HepG2 (cell line): ENCODE data around the gene TBC1D14. TPM values are rescaled to one million over a fixed set of nuclear protein-coding genes. Genes with fewer than 3 reads are reported as not detected.
A peak's percentile ranks its signal among the peaks of the same experiment; 100 is the strongest.

Source experiments
- ATAC-seq: fragments of 200-7000 bp; cut with Tn5 transposase; 3 replicates; pipeline ENCODE4 v1.9.1; 2020; ENCODE audit warnings: mild to moderate bottlenecking, moderate library complexity
- BruUV-seq: library from RNA; stranded (reverse); fragments of 400-500 nt; replicated peaks from 2 replicates; lab custom pipeline; 2021; lab: Mats Ljungman, UMichigan
- CTCF ChIA-PET: fragments of 300-600 bp; formaldehyde crosslinking; extraction: SDS; loops from one replicate; lab custom pipeline; 2021; ENCODE audit warnings: low total read pairs, inconsistent platforms, low intra/inter-chr PET ratio; lab: Yijun Ruan, JAX
- POLR2A ChIA-PET: fragments of 350-600 bp; sonication (Branson Sonifier 250); formaldehyde crosslinking; loops from one replicate; lab custom pipeline; 2020; ENCODE audit warnings: antibody characterized with exemption, inconsistent platforms; lab: Yijun Ruan, JAX
- DNase-seq: peaks from one replicate; pipeline ENCODE4 v3.0.0-alpha.2; 2015; ENCODE audit warnings: low spot score
- FAIRE-seq: peaks from 3 replicates; lab custom pipeline; 2011; peaks lifted over from hg19 to GRCh38; lab: Jason Lieb, UNC
- H2AFZ ChIP-seq: one replicate; pipeline ENCODE4 v1.6.1; 2011; ENCODE audit warnings: low read length, inconsistent platforms
- H3K27ac ChIP-seq: fragments of 300-600 bp; 3 replicates; pipeline ENCODE4 v1.8.0; 2011; ENCODE audit warnings: mixed run types, mild to moderate bottlenecking, mixed read lengths, low read length, inconsistent platforms; ENCODE audit not compliant: insufficient read depth; ENCODE audit errors: extremely low read length
- H3K27me3 ChIP-seq, 2 experiments: fragments of 200-600 bp in 1 of 2; 2 replicates in 1 of 2; 3 replicates in 1 of 2; pipeline versions ENCODE4 v1.6.0 to v1.8.0; 2011; ENCODE audit warnings: low read length in 2 of 2, mild to moderate bottlenecking in 2 of 2, moderate library complexity in 2 of 2, inconsistent platforms in 1 of 2; ENCODE audit not compliant: insufficient read depth in 2 of 2, control insufficient read depth in 1 of 2
- H3K36me3 ChIP-seq, 2 experiments: fragments of 200-600 bp in 1 of 2; replicated peaks in 1 of 2; 2 replicates in 1 of 2; 3 replicates in 1 of 2; pipeline versions ENCODE4 v1.5.1 to v1.8.0; 2011; ENCODE audit warnings: low read length in 2 of 2, inconsistent platforms in 1 of 2; ENCODE audit not compliant: insufficient read depth in 2 of 2, control insufficient read depth in 1 of 2
- H3K4me1 ChIP-seq: 2 replicates; pipeline ENCODE4 v1.5.1; 2012; ENCODE audit warnings: low read length, inconsistent platforms; ENCODE audit not compliant: insufficient read depth
- H3K4me2 ChIP-seq: 2 replicates; pipeline ENCODE4 v1.6.0; 2011; ENCODE audit warnings: low read depth, low read length, inconsistent platforms
- H3K4me3 ChIP-seq, 3 experiments: fragments of 200-600 bp in 1 of 3; sonication (generic), shearing (Covaris generic) in 1 of 3; replicated peaks in 1 of 3; 2 replicates each; pipeline ENCODE4 v1.5.1; 2011 to 2016; ENCODE audit warnings: low read length in 3 of 3, inconsistent platforms in 2 of 3, low read depth in 2 of 3, mild to moderate bottlenecking in 2 of 3, control low read depth in 1 of 3, mixed read lengths in 1 of 3; ENCODE audit not compliant: insufficient read depth in 1 of 3
- H3K79me2 ChIP-seq: one replicate; pipeline ENCODE4 v1.6.1; 2011; ENCODE audit warnings: low read length, inconsistent platforms; ENCODE audit not compliant: insufficient read depth
- H3K9ac ChIP-seq: 2 replicates; pipeline ENCODE4 v1.6.0; 2011; ENCODE audit warnings: mild to moderate bottlenecking, low read depth, low read length, inconsistent platforms; ENCODE audit not compliant: insufficient read depth
- H3K9me3 ChIP-seq: 2 replicates; pipeline ENCODE4 v1.5.1; 2012; ENCODE audit warnings: mild to moderate bottlenecking, low read length
- H4K20me1 ChIP-seq: 2 replicates; pipeline ENCODE4 v1.6.0; 2011; ENCODE audit warnings: inconsistent platforms, mild to moderate bottlenecking, low read length, moderate library complexity; ENCODE audit not compliant: insufficient read depth
- FOSL2 ChIP-seq: sonication (generic); formaldehyde crosslinking; IDR thresholded peaks from 2 replicates; pipeline ENCODE4 v1.4.0; 2020; ENCODE audit warnings: missing genetic modification reagents
- ZNF280B ChIP-seq: sonication (generic); formaldehyde crosslinking; IDR thresholded peaks from 2 replicates; pipeline ENCODE4 v1.5.0; 2020; ENCODE audit warnings: missing genetic modification reagents, mild to moderate bottlenecking, borderline replicate concordance
- WGBS: methylation state at CpG from one replicate; pipeline ENCODE4 v1.1.6; 2017; ENCODE audit warnings: low lambda C conversion rate; 5-methylcytosine and 5-hydroxymethylcytosine counted together
- in situ Hi-C: cut with HindIII; loops from 2 replicates; pipeline ENCODE4 v1.10.0; 2017; ENCODE audit warnings: low pct_unique_long_range_greater_than_20kb; ENCODE audit not compliant: extremely low pct_ligation_motif_present
- intact Hi-C: fragments of 100-400 bp; cut with micrococcal nuclease; formaldehyde crosslinking; loops from one replicate; pipeline ENCODE4 v1.10.0; 2022; ENCODE audit not compliant: unreplicated experiment
- polyA plus RNA-seq, 8 experiments: library from polyadenylated mRNA; depleted of rRNA in 3 of 8; stranded (reverse) in 7 of 8; unstranded in 1 of 8; fragments of >200 nt; fragmentation: Illumina TruSeq in 4 of 8; extraction: Trizol in 4 of 8; gene quantifications; 2 replicates each; pipeline versions ENCODE4 v1.2.1 to v1.2.3, GENCODE V29; 2011 to 2016; ENCODE audit warnings: low read depth in 4 of 8, missing spikeins in 1 of 8, mixed read lengths in 1 of 8; ENCODE audit not compliant: insufficient read depth in 1 of 8
- total RNA-seq, 5 experiments: library from RNA; depleted of rRNA; stranded (reverse); fragments of >200 nt; fragmentation: Illumina TruSeq; extraction: Trizol; gene quantifications; 2 replicates each; pipeline ENCODE4 v1.2.3, GENCODE V29; 2016; ENCODE audit warnings: low read depth in 1 of 5
- TF ChIP-seq, protein P1 (sequence below), 2 experiments: sonication (generic) in 1 of 2; formaldehyde crosslinking in 1 of 2; IDR thresholded peaks; 2 replicates each; pipeline versions ENCODE4 v1.5.1 to v1.6.1; 2011 to 2020; ENCODE audit warnings: borderline replicate concordance in 1 of 2, low read depth in 1 of 2, low read length in 1 of 2, mild to moderate bottlenecking in 1 of 2, missing genetic modification reagents in 1 of 2, moderate library complexity in 1 of 2

The TBC1D14 gene
- total and polyA plus RNA-seq, 2 of the 13 experiments (the other 11 are each of a cell fraction or from before 2014, with no cell fraction given), result 29.5 to 46.5 TPM

- TF ChIP-seq ZNF280B (CRISPR knock-in tag), result no peak
Observed at GRCh38 chr4:6941796-6942195, 32.2 kb downstream of the TBC1D14 start (continued).

DNA sequence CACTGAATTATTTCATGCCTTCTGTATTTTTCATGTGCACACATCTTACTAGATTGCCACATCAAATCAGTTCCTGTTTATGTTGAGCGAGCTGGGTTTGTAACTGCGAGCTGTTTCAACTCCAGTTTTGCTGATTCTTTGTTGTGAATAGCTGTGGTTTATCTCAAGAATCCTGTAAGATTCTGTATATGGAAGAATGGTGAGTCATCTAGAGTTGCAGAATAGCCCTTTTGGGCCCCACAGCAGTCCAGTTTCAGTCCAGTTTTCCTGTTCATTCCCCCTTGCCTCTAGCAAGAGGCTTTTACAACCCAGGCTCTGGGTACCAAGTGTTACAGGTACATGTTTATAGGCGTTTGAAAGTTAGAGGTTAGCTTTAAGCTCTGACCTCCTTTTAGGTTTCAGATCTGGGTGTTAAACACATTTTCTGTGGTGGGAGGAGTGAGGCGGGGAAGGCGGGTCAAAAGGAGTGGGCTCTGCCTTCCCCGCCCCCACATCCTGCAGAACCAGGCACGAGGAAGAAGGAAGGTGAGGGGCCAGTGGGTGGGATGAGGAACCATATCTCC is 32.7 kb downstream of the TBC1D14 start:
- no peak overlapping the region; the same call in 1 of the 2 replicates for H3K9ac ChIP-seq
- H3K79me2 ChIP-seq, result peaks cover 83% of the 10 kb centered on the region
- no peak overlapping the region for H3K4me2 ChIP-seq
- H3K27ac ChIP-seq, result peak overlapping the region; percentile 2
- WGBS, result 80% methylated on average over 7 of the region's 7 CpGs
- ChIA-PET CTCF (no interaction called here), POLR2A (interaction anchor here (0.6 to 1.7 kb wide), 4 partner anchors 8 to 43 kb away, joined by 3 to 7 read pairs (median 4); no protein-coding TSS in a partner anchor)
- no peaks in the 10 kb centered on the region for H3K27me3 ChIP-seq
- H3K9me3 ChIP-seq, result no peaks in the 10 kb centered on the region
- H3K4me3 ChIP-seq, result no peak overlapping the region
- H4K20me1 ChIP-seq, result no peaks in the 10 kb centered on the region
- no peak overlapping the region for H2AFZ ChIP-seq
- intact Hi-C loops, result no loop called here
- in situ Hi-C loops, result no loop called here
- TF ChIP-seq, protein P1, sequence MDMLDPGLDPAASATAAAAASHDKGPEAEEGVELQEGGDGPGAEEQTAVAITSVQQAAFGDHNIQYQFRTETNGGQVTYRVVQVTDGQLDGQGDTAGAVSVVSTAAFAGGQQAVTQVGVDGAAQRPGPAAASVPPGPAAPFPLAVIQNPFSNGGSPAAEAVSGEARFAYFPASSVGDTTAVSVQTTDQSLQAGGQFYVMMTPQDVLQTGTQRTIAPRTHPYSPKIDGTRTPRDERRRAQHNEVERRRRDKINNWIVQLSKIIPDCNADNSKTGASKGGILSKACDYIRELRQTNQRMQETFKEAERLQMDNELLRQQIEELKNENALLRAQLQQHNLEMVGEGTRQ (IDR thresholded peaks at IDR 0.05; ENCODE audit: low read depth, low read length), result no peak
- TF ChIP-seq, protein P1 (CRISPR knock-in tag; IDR thresholded peaks at IDR 0.05; ENCODE audit: borderline replicate concordance), result no peak
- TF ChIP-seq FOSL2 (CRISPR knock-in tag), result peak; percentile 67
- DNase-seq, result no peak
- H3K36me3 ChIP-seq, result peaks cover 7 to 31% of the 10 kb centered on the region in 2 experiments; a peak in 3 of 5 replicates
- BruUV-seq, result no TSS peak
- H3K4me1 ChIP-seq, result peaks cover 41% of the 10 kb centered on the region
- no peak for ATAC-seq
- no peak for FAIRE-seq
